ENCODE data around the gene SLC6A19.

GRCh38 chr5:1173485-1174070 lies 27.8 kb upstream of the SLC6A19 start:
- TF ChIP-seq, protein P1, sequence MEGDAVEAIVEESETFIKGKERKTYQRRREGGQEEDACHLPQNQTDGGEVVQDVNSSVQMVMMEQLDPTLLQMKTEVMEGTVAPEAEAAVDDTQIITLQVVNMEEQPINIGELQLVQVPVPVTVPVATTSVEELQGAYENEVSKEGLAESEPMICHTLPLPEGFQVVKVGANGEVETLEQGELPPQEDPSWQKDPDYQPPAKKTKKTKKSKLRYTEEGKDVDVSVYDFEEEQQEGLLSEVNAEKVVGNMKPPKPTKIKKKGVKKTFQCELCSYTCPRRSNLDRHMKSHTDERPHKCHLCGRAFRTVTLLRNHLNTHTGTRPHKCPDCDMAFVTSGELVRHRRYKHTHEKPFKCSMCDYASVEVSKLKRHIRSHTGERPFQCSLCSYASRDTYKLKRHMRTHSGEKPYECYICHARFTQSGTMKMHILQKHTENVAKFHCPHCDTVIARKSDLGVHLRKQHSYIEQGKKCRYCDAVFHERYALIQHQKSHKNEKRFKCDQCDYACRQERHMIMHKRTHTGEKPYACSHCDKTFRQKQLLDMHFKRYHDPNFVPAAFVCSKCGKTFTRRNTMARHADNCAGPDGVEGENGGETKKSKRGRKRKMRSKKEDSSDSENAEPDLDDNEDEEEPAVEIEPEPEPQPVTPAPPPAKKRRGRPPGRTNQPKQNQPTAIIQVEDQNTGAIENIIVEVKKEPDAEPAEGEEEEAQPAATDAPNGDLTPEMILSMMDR (IDR thresholded peaks at IDR 0.05; ENCODE audit: poor library complexity), result no peak
- no peak for TF ChIP-seq EZH2phosphoT487 (IDR thresholded peaks at IDR 0.05; ENCODE audit: low read depth, severe bottlenecking, unreplicated experiment)
- no peak for TF ChIP-seq EZH2 (IDR thresholded peaks at IDR 0.05; ENCODE audit: borderline replicate concordance)
